ENCODE data around the gene CAPN5.

The CAPN5 gene

DNA sequence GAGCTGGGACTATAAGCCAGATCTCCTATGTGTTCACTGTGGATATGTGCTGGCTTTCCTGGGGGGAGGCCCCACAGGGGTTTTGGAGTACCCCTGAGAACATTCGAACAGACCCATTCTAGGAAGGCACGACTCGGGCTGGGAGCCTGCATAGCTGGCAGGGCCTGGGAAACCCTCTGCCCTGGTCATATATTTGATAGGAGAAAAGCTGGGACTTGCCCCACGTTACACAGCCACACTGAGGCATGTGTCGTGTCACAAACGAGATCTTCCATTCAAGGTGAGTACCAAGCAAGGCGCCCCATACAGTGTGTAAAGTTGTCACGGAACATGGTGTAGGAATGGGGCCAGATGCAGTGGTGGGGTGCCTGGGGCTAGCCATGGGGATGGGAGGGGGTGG is 72.4 kb downstream of the CAPN5 start:
- DNase-seq = no peak

GRCh38 chr11:77140231-77140851 is 73.6 kb downstream of the CAPN5 start:
- DNase-seq = no peak

DNA sequence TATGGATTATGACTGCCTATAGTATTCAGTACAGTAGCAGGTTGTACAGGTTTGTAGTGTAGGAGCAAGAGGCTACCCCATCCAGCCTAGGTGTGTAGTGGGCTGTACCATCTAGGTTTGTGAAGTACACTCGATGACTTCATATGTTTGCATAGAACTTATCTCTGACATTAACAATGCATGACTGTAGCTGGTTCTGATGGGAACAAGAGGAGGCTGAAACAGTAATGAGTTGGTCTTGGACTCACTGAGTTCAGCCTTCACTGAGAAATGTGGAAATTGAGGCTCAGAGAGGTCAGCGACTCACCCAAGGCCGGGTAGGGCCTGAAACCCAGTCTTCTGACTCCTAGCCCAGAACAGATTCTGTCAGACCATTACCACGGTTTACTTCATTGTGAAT is 74.3 kb downstream of the CAPN5 start:
- no peak for DNase-seq

GRCh38 chr11:77141475-77141874 is 74.7 kb downstream of the CAPN5 start:
- no peak for DNase-seq

GRCh38 chr11:77142091-77142975 is 75.6 kb downstream of the CAPN5 start:
- no peak for DNase-seq

DNA sequence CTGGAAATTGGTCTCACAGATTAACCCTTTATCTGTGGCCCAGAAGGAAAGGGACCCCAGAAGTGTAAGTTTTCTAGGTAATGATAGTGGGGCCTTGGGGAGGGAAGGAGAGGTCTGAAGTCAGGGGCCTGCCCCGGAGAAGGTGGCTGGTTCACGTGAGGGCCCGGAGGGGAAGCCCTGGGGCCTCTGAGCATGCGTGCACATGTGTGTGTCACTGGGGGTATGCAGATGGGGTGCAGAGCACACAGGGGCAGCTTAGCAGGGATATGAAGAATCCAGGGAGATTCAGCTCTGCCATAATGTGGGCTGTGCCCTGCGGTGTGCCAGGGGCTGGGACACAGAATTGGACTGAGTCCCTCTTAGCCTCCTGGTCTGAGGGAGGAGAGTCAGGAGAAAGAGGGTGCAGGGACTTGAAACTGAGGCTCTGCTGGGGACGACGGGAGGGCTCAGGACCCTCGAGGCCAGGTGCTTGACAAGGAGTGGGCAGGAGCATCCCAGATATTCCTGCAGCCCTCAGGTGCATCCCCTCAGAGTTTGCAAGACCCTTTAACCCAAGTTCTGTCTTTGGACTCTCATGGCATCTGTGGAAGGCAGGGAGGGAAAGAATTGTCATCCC is 76.7 kb downstream of the CAPN5 start:
- DNase-seq = no peak

DNA sequence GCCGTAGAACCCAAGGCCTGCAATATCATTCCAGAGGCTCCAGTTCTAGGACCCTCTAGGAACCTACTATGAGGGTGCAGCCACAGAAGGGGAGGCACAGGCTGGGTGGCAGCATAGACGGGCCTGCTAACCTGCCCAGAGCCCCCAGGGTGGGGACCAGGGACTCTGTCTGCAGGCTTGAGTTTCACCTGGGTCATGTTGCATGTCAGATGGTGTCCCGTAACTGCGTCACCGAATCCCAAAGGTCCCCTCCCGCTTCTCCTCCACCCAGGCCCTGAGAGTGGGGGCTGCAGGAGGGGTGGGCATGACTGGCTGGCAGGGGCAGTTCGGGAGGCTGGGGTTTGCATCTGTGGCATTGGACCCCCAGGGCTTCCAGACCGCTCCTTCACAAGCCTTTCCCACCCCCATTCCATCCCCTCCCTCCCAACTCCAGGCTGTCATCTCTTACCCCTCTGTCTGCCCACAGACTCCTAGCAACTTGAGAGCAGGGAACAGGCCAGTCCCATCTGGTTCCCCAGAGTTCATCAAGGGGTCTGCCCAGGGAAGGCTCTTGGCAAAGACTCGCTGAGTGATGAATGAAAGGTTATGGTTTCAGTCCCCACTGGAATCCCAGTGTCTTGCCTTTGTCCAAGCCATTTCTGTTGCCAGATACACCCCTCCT is 77.6 kb downstream of the CAPN5 start:
- DNase-seq = no peak

DNA sequence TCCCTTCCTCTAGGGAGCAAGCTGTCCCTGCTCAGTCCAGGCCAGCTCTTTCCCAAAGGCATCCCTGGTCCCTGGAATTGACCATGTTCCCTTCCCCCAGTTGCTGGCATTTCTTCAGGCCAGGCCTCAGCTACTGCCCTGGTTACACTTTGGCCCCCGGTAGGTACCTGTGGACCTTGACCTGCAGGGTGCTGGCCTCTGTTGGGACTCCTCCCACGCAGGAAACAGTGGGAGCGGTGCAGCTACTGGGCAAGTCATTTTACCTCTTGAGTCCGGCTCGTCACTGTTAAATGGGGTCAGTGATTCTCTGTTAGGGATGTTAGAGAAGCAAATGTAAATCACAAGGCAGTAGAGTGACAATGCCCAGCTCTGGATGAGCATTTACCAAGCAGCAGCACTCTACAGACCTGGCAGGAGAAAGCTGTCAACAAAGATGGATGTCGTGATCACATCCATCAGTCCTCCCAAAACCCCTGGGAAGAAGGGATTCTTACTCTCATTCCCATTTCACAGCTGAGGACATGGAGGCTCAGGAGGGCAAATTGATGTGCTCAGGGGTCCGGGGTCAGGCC is 78.2 kb downstream of the CAPN5 start:
- no peak for DNase-seq

DNA sequence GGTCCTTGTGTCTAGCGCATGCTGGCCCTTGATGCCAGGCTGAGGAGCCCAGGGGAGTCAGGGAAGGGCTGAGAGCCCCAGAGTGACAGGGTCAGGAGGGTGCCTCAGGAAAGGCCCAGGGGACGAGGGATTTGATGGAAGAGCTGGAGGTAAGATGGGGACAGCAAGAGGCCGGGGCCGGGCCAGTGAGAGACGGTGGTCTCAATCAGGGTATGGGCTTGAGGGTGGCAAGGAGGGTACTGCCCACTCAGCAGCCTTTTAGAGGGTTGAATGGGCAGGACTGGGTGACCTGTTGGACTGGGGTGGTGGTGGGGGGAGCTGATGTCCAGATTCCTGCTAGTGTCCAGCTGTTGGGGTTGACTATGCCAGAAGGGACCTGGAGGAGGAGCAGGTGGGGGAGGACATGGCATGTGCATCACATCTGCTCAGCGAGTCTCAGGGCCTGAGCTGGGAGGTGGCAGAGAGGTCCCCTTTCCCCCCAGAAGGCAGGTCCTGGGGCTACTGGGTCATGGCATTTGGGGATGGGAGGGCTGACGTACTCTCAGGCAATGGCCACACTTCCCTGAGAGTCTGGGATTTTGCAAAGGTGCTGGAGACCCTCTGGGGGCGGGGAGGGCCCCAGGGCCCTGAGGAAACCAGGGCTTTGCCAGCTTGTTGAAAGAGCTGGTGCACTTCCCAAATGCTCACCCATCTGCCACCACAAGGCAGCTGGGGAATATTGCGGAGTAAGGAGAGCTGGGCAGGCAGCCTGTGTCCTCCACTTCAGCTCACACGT is 79.7 kb downstream of the CAPN5 start:
- no peak for DNase-seq

DNA sequence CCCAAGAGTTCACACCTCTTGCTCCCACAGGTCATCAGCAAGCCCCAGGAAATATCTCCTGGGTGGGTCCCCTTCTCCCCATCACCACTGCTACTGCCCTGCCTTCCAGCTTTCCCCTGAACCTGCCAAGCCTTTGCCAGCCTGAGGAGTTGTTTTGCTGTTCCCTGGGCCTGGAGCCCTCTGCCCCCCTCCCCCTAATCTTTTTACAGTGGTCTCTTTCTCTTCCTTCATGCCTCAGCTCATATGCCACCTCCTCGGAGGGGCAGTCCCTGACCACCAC is 80.2 kb downstream of the CAPN5 start:
- no peak for DNase-seq

DNA sequence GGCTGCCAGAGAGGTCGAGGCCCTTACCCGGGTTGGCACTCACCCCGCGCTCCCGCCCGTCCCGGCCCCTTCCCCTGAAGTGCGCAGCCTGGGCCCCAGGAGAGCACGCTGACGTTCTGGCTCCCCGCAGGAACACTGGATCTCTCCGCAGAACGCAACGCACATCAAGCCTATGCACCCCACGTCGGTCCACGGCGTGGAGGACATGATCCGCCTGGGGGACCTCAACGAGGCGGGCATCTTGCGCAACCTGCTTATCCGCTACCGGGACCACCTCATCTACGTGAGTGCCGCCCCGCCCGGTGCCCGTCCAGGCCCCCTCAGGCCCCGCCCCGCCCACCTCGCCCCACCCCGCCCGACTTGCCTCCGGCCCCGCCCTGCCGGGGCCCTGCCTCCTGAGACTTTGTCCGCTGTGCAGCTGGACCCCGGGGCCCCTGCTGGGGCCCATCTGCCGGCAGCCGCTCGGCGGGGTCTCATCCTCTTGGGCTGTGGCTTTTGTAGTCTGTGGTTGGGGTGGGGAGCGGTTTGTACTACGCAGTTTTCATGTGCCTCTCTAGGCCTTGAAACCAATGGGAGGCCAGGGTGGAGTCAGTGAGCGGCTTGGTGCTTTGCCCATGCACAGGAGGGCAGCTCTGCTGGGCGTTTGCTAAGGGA is 81.0 kb downstream of the CAPN5 start:
- DNase-seq = no peak

DNA sequence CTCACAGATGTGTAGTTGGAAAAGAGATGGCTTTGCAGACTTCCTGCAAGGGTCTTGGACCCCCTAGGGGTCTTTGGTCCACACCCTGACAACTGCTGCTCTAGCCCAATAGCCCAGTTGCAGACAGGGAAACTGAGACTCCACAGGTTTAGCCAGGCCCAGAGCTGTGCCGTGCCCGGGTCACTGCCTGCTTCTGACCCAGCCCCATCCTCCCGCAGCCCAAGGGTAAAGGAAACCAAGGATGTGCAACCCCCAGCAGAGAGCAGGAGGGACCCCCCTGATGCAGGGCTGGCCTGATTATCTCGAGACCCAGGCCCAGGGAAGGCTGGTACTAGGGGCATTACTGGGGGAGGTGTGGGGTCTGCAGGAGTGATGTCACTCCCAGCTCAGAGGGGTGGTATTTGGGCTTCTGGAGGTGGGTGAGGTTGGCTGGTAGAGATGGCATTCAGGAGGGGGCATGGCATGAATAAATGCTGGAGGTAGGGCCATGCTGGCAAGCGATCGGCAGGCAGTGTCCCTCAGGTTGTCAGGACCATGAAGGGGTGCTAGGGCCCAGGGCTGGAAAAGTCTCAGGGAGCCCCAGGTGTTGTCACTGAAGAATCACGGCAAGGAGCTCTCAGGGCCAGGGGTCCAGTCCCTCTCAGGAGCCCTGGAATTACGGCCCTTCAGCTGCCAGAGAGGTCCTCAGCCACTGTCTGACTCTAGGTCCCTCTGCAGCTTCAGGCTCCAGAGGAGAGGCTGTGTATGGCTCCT is 82.4 kb downstream of the CAPN5 start:
- DNase-seq = no peak

GRCh38 chr11:77149716-77150392 is 83.1 kb downstream of the CAPN5 start:
- no peak for DNase-seq

GRCh38 chr11:77150836-77151235 is 84.1 kb downstream of the CAPN5 start:
- no peak for DNase-seq

DNA sequence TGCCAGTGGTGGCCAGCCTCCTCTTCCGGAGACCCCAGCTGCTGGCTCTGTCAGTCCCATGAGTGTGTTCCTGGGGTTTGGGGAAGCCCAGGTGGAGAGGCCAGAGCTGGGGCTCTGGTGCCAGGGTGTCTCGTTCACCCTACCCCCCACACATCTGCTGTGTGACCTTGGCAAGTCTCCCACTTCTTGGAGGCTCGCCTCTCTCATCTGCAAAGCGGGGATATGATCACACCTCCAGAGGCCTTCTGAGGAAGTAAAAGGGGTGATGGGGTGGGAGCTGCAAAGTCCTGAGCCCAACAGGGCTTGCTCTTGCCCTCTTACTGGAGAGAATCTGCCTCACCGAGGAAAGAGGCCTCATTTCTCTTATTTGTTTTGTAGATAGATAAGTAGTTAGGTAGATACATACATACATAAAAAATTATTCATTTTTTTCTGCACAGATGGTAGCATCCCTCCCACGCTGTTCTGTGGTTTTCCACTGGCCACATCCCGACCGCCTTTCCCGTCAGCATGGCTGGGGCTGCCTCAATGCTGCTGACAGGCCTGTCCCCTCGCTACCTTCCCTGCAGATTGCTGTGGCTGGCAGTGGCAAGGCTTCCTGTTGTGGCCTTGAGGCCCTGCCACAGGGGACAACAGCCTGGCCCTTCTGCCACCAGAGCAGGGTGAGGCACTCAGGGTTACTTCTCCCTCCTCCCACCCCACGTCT is 85.2 kb downstream of the CAPN5 start:
- DNase-seq = no peak

DNA sequence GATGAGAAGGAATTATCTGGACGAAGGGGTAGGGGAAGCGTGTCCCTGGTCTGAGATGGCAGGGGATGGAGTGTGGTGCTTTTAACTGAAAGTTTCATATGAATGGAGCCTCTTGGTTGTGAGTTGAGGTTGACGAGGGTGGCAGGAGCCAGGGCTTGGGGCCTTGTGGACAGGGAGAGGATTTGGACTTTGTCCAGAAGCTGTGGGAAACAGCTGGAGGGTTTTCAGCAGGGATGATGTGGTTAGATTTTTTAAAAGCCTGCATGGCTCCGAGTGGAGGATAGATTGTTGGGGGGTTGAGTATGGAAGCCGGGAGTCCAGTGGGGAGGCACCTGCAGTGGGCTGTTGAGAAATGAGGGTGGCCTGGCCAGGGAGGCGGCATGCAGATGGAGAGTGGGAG is 86.1 kb downstream of the CAPN5 start:
- no peak for DNase-seq

GRCh38 chr11:77153276-77154185 is 86.8 kb downstream of the CAPN5 start:
- DNase-seq = no peak

DNA sequence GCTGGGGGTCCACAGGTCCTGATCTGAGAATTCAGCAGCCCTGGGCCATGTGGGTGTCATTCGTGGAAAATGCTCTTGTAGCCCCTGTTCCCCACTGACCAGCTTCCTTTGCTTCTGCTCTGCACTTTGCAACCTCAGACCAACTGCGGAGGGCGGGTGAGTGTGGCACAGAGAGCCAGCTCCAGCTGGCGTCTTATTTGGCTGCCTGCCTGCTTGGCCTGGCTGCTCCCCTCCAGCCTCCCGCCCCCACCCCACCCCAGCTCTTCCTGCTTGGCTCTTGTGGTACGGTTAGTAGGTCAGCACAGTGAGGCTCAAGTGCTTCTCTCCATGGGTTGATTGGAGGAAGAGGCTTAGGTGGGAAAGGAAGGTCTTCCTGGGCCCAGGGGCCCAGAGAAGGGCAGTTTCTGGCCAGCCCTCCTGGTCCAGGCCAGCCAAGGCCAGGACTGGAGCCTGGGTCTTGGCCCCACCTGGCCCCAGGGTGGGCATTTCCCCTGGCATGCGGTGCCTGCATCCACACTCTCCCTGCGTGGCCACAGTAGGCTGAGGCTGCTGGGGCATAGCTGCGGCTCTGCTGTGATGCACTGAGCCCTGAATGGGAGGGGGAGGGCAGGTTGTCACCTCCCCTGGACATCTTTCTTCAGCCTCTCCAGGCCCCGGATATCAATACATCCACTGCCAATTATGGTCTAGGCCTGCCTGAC is 87.8 kb downstream of the CAPN5 start:
- no peak for DNase-seq
